ENCODE results near the gene FKBP15. TPM values are rescaled to one million over a fixed set of nuclear protein-coding genes. Genes with fewer than 3 reads are reported as not detected.
A peak's percentile ranks its signal among the peaks of the same experiment; 100 is the strongest.

The FKBP15 gene
- total RNA-seq, 2 experiments from 2014 or later = 25.8 to 27.7 TPM

DNA sequence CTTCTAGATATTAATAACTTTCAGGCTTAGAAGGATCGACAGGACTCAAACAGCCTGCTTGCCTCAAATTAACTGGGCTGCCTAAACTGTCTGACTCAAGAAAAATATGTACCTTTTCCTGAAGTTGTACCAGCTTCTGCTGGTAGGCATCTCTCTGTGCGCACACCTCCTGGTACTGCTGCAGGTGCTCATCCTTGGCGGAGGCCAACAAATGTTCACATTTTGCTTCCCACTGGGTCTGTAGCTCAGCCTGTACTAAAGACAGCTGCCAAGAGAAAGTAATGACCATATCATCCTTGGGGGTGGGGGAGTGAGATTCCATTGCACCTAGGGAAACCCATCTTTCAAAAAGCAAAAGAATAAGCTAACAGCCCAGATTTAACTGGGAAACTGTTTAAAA, 47.7 kb downstream of the FKBP15 start:
- DNase-seq = no peak
- no peak overlapping the region for H3K4me3 Mint-ChIP-seq
- ChIA-PET POLR2A (no interaction called here), CTCF (no interaction called here)
- H3K4me1 Mint-ChIP-seq (ENCODE audit: low read depth) = no peaks in the 10 kb centered on the region
- H3K27me3 Mint-ChIP-seq = no peaks in the 10 kb centered on the region
- peaks cover 3% of the 10 kb centered on the region for H3K9me3 Mint-ChIP-seq
- no peak overlapping the region for H3K27ac Mint-ChIP-seq
- peaks cover 61% of the 10 kb centered on the region for H3K36me3 Mint-ChIP-seq
- intact Hi-C loops (cut with micrococcal nuclease) = no loop called here

DNA sequence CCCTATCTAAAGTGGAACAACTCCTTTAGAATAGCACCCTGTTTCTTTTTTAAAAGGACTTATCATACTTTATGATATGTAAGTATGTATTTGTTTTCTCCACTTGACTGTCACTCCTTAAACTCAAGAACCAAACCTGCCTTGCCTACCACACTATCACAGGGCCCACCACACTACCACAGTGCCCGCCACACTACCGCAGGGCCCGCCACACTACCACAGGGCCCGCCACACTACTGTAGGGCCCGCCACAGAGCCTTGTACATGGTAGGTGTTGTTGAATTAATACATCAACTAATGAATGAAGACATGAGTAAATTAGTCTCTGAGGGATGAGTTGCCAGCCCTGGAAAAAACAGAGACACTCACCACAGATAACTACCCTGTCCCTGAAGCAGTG, 52.3 kb downstream of the FKBP15 start:
- intact Hi-C loops (cut with micrococcal nuclease) = no loop called here
- no peak overlapping the region for H3K4me3 Mint-ChIP-seq
- H3K4me1 Mint-ChIP-seq (ENCODE audit: low read depth) = no peaks in the 10 kb centered on the region
- CTCF ChIA-PET = no interaction called here
- peaks cover 3% of the 10 kb centered on the region for H3K9me3 Mint-ChIP-seq
- POLR2A ChIA-PET = interaction anchor here (1.0 kb wide), 1 partner anchor 9 kb away, joined by 3 read pairs; no protein-coding TSS in a partner anchor
- DNase-seq = no peak
- peaks cover 59% of the 10 kb centered on the region for H3K36me3 Mint-ChIP-seq
- H3K27ac Mint-ChIP-seq = no peak overlapping the region
- H3K27me3 Mint-ChIP-seq = no peaks in the 10 kb centered on the region

DNA sequence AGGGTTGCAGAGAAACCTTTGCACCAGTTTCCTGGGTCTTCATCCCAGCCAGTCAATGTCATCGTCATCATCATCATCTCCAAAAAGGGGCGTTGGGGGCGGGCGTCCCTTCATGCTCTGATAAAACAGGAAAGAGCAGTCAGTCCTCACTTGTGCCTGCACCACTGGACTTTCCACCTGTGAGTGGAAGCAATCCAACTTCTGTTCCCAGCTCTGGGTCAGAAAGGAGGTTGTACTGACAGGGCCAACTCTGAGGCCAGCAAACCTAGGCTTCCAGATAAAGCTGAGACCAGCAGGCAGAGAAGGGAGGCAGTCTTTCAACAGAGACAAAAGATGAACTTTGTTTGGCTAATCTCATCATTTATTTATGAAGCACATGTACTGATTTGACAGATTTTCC, 55.0 kb downstream of the FKBP15 start:
- POLR2A ChIA-PET = interaction anchor here (0.9 kb wide), 1 partner anchor 9 kb away, joined by 3 read pairs; no protein-coding TSS in a partner anchor
- CTCF ChIA-PET = interaction anchor here (1.0 kb wide), 1 partner anchor 54 kb away, joined by 3 read pairs; no protein-coding TSS in a partner anchor
- no peaks in the 10 kb centered on the region for H3K4me1 Mint-ChIP-seq (ENCODE audit: low read depth)
- no peak overlapping the region for H3K27ac Mint-ChIP-seq
- no peak for DNase-seq
- H3K36me3 Mint-ChIP-seq = peaks cover 46% of the 10 kb centered on the region
- intact Hi-C loops (cut with micrococcal nuclease) = no loop called here
- no peaks in the 10 kb centered on the region for H3K27me3 Mint-ChIP-seq
- no peak overlapping the region for H3K4me3 Mint-ChIP-seq
- H3K9me3 Mint-ChIP-seq = no peaks in the 10 kb centered on the region

DNA sequence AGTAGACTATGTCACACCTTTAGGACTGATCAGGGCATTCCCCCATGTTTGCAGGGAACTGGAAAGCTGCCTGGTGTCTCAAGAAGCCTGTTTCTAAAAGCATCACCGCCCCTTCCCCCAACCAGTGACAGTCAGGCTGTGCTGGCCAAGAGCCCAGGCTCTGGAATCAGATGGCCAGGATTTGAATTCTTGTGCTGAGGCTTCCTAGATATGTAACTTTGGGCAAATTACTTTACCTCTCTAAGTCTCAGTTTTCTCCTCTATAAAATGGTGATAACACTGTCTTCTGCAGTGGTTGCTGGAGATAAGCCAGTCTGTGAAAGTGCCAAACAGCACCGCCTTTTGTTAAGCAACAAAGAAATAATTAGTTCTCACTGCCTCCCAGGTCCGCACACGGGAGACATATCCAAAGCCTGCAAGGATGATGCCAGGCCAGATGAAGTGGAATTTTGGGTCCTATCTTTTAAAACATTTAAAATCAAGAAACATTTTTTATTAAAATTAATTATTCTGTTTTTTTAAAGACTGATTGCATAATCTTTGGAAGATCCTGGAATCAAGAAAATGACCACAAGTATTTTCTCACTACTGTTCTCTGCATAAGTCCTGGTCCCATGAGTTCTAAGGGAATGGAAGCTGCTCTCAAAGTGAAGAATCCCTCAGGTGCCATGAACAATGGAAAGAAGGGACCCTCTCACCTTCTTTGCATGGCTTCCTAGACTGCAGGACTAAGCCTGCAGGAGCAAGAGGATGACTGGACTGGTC, 56.4 kb downstream of the FKBP15 start:
- no peak overlapping the region for H3K4me3 Mint-ChIP-seq
- H3K27me3 Mint-ChIP-seq = no peaks in the 10 kb centered on the region
- no peak overlapping the region for H3K27ac Mint-ChIP-seq
- CTCF ChIA-PET = no interaction called here
- H3K4me1 Mint-ChIP-seq (ENCODE audit: low read depth) = no peaks in the 10 kb centered on the region
- no peaks in the 10 kb centered on the region for H3K9me3 Mint-ChIP-seq
- peaks cover 43% of the 10 kb centered on the region for H3K36me3 Mint-ChIP-seq
- no peak for DNase-seq
- POLR2A ChIA-PET = no interaction called here
- intact Hi-C loops (cut with micrococcal nuclease) = no loop called here

DNA sequence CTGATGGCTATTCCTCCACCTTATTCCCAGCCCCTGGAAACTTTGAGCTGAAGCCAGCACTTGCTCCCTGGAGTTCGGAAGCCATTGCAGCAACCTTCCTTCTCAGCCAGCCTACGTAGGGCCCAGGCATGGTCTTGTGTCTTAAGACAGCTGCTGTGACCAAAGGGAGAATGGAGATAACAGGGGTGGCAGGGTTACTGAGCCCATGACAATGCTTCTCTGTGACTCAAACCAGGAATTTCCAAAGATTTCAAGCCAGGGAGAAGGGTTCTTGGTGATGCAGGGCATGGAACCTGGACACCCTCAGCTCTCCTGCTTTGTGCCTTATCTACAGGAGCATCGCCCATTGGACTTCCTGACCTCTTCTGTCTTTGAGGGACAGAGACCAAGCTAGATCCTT, 58.1 kb downstream of the FKBP15 start:
- POLR2A ChIA-PET = interaction anchor here (1.0 to 1.2 kb wide), 2 partner anchors 8 to 57 kb away, joined by 3 to 4 read pairs; no protein-coding TSS in a partner anchor
- no peaks in the 10 kb centered on the region for H3K9me3 Mint-ChIP-seq
- H3K36me3 Mint-ChIP-seq = peaks cover 34% of the 10 kb centered on the region
- no peaks in the 10 kb centered on the region for H3K4me1 Mint-ChIP-seq (ENCODE audit: low read depth)
- DNase-seq = no peak
- intact Hi-C loops (cut with micrococcal nuclease) = no loop called here
- no peak overlapping the region for H3K4me3 Mint-ChIP-seq
- H3K27ac Mint-ChIP-seq = no peak overlapping the region
- CTCF ChIA-PET = no interaction called here
- no peaks in the 10 kb centered on the region for H3K27me3 Mint-ChIP-seq

DNA sequence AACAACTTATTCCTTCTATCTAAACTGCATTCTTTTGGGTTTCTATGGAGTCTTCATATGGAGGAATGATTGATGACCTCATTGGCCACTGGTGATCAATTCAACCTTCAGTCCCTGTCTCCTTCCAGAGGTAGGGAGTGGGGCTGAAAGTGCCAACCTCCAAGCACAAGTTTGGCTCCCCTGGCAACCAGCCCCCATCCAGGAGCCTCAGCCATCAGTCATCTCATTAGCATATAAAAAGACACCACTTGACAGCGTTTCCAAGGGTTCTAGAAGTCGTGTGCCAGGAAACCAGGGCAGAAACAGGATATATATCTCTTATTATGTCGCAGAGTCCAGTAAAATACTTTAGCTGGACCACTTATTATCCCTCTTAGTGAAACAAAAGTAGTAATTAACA, 60.5 kb downstream of the FKBP15 start:
- intact Hi-C loops (cut with micrococcal nuclease) = no loop called here
- Mint-ChIP-seq H3K4me1 (ENCODE audit: low read depth) (peaks cover 15% of the 10 kb centered on the region), H3K9me3 (no peaks in the 10 kb centered on the region), H3K27me3 (no peaks in the 10 kb centered on the region), H3K36me3 (peaks cover 22% of the 10 kb centered on the region), H3K4me3 (no peak overlapping the region), H3K27ac (no peak overlapping the region)
- no peak for DNase-seq
- ChIA-PET CTCF (no interaction called here), POLR2A (no interaction called here)

DNA sequence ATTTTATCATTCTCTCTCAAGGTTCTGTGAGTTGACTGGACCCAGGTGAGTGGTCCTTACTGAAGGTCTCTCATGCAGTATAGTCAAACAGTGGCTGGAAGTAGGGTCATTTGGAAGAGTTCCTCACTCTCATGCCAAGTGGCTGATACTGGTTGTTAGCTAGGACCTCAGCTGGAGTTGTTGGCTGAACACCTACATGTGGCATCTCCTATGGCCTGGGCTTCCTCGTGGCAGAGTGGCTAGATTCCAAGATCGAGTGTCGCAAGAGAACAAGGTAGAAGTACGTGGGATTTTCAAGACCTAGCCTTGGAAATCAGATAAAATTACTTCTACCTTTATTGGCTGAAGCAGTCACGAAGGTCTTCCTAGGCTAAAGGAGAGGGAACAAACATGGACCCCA, 62.6 kb downstream of the FKBP15 start:
- Mint-ChIP-seq H3K4me3 (no peak overlapping the region), H3K9me3 (no peaks in the 10 kb centered on the region), H3K4me1 (ENCODE audit: low read depth) (peaks cover 24% of the 10 kb centered on the region), H3K27ac (no peak overlapping the region), H3K27me3 (no peaks in the 10 kb centered on the region), H3K36me3 (peaks cover 13% of the 10 kb centered on the region)
- POLR2A ChIA-PET = no interaction called here
- intact Hi-C loops (cut with micrococcal nuclease) = loop anchor here (10.0 kb wide), 1 partner anchor 404 kb away; the partner anchor contains the start of gene SNX30
- DNase-seq = no peak
- CTCF ChIA-PET = no interaction called here

DNA sequence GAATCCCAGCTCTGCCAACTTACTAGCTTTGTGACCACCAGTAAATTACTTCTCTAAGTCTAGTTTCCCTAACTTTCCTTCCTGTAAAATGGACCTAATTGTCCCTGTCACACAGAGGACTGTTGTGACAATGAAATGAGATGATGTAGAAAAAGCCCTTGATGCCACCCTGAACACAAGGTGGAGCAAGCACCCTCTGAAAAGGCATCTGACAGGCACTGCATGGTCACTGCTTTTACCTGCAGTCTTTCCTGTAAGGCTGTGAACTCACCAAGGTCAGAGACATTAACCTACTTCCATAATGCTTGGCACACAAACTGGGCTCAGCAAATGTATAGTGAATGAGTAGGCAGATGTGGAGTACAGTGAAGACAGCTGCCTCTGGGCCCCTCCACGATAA, 64.2 kb downstream of the FKBP15 start:
- H3K4me3 Mint-ChIP-seq = no peak overlapping the region
- no peaks in the 10 kb centered on the region for H3K9me3 Mint-ChIP-seq
- H3K36me3 Mint-ChIP-seq = peaks cover 9% of the 10 kb centered on the region
- H3K27me3 Mint-ChIP-seq = no peaks in the 10 kb centered on the region
- ChIA-PET POLR2A (interaction anchor here (0.8 to 4.2 kb wide), 2 partner anchors 10 to 64 kb away, joined by 3 to 19 read pairs; partner anchors contain the start of genes FKBP15 and SLC31A1), CTCF (interaction anchor here (0.9 to 3.0 kb wide), 3 partner anchors 44 to 118 kb away, joined by 4 to 15 read pairs (median 6); partner anchors contain the start of gene CDC26)
- peaks cover 33% of the 10 kb centered on the region for H3K4me1 Mint-ChIP-seq (ENCODE audit: low read depth)
- H3K27ac Mint-ChIP-seq = peak overlapping the region; percentile 49
- intact Hi-C loops (cut with micrococcal nuclease) = loop anchor here (2.0 to 10.0 kb wide), 2 partner anchors 118 to 402 kb away; partner anchors contain the start of genes CDC26, PRPF4 and SNX30
- DNase-seq = no peak

DNA sequence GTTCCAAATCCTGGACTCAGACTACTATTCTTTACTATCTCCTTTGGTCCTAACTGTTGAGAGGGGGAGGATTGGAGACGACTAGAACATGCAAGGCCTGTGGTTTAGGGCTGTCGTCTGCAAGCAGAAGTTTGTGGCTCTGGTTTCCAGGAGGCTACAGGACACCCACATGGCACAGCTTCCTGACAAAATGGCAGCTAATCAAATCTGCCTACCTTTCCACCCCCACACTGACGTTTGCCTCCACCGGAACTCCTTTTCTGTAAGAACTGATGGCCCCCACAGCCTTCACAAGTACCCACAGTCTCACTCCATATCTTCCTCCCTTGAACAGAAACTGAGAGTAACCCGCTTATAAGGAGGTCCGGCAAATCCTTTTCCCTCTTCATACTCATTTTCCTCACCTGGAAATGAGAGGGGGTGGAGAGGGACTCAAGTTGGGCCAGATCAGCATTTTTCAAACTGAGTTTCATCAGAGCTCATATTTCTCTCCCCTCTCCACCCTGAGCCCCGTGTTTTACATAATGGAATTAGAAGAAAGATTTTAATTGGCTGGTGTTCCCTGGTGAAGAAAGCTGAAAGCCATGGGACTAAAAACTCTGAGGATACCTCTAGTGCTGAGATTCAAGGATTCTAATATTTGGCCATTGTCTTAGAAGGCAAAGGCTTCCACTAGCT, 65.0 kb downstream of the FKBP15 start:
- ChIA-PET POLR2A (interaction anchor here (0.8 to 4.2 kb wide), 2 partner anchors 11 to 65 kb away, joined by 3 to 19 read pairs; partner anchors contain the start of genes FKBP15 and SLC31A1), CTCF (interaction anchor here (0.6 to 3.0 kb wide), 5 partner anchors 43 to 437 kb away, joined by 3 to 15 read pairs (median 4); partner anchors contain the start of gene CDC26)
- peaks cover 38% of the 10 kb centered on the region for H3K4me1 Mint-ChIP-seq (ENCODE audit: low read depth)
- H3K4me3 Mint-ChIP-seq = peak overlapping the region; percentile 2
- no peaks in the 10 kb centered on the region for H3K9me3 Mint-ChIP-seq
- H3K36me3 Mint-ChIP-seq = peaks cover 9% of the 10 kb centered on the region
- DNase-seq = peak; percentile 77
- intact Hi-C loops (cut with micrococcal nuclease) = loop anchor here (2.0 to 10.0 kb wide), 2 partner anchors 119 to 401 kb away; partner anchors contain the start of genes CDC26, PRPF4 and SNX30
- no peaks in the 10 kb centered on the region for H3K27me3 Mint-ChIP-seq
- H3K27ac Mint-ChIP-seq = peak overlapping the region; percentile 75

DNA sequence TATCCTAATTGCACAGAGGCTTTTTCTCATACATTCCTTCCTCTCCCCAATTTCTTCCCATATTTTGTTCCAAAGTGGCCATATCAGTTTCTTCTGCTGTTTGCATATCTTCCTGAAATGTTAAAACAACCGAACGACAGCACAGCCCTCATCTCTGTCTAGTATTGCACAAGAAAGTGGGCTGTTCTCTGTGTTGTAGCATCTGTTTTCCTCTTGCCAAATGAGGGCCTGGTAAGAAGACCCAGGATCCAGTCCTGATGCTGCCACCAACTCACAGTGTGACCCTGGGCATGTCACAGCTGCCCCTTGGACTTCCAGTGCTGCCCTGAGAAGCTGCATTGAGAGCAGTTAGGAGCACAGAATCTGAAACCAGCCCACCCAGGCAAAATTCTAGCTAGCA, 66.1 kb downstream of the FKBP15 start:
- no peaks in the 10 kb centered on the region for H3K9me3 Mint-ChIP-seq
- DNase-seq = no peak
- intact Hi-C loops (cut with micrococcal nuclease) = loop anchor here (5.0 to 10.0 kb wide), 2 partner anchors 247 to 400 kb away; partner anchors contain the start of genes ALAD and SNX30
- H3K27me3 Mint-ChIP-seq = no peaks in the 10 kb centered on the region
- H3K4me1 Mint-ChIP-seq (ENCODE audit: low read depth) = peaks cover 38% of the 10 kb centered on the region
- ChIA-PET CTCF (interaction anchor here (1.1 to 2.5 kb wide), 3 partner anchors 43 to 119 kb away, joined by 3 to 6 read pairs (median 4); partner anchors contain the start of gene CDC26), POLR2A (interaction anchor here (1.1 to 4.2 kb wide), 2 partner anchors 8 to 66 kb away, joined by 3 to 19 read pairs; partner anchors contain the start of genes FKBP15 and SLC31A1)
- H3K36me3 Mint-ChIP-seq = peaks cover 6% of the 10 kb centered on the region
- H3K27ac Mint-ChIP-seq = peak overlapping the region; percentile 75
- H3K4me3 Mint-ChIP-seq = no peak overlapping the region

DNA sequence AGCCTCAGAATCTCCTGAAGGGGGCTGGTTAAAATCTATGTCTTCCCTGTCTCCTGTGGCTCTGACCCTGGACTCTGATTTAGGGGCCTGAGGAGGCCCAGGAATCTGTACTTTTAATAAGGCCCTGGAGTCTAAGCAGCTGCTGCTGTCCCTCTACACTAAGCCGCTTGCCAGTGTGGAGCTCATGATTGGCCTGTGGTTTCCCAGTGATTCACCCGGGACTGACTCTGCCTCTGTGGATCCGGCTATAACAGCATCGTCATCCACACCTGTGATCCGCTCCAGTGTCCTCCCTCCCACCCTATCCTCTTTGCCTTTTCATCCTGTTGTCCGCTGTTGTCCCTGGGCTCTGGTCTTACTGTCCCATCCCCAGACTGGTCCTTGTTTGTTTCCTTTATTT, 66.6 kb downstream of the FKBP15 start:
- CTCF ChIA-PET = interaction anchor here (0.8 to 2.5 kb wide), 4 partner anchors 42 to 120 kb away, joined by 3 to 6 read pairs (median 4); partner anchors contain the start of gene CDC26
- no peak overlapping the region for H3K4me3 Mint-ChIP-seq
- intact Hi-C loops (cut with micrococcal nuclease) = loop anchor here (5.0 to 10.0 kb wide), 2 partner anchors 248 to 400 kb away; partner anchors contain the start of genes ALAD and SNX30

More for the DNA sequence above, 66.6 kb downstream of the FKBP15 start:
- H3K9me3 Mint-ChIP-seq = no peaks in the 10 kb centered on the region
- POLR2A ChIA-PET = interaction anchor here (1.1 to 4.2 kb wide), 2 partner anchors 9 to 67 kb away, joined by 3 to 19 read pairs; partner anchors contain the start of genes FKBP15 and SLC31A1
- no peak for DNase-seq
- peaks cover 38% of the 10 kb centered on the region for H3K4me1 Mint-ChIP-seq (ENCODE audit: low read depth)
- H3K36me3 Mint-ChIP-seq = peaks cover 6% of the 10 kb centered on the region
- no peaks in the 10 kb centered on the region for H3K27me3 Mint-ChIP-seq
- no peak overlapping the region for H3K27ac Mint-ChIP-seq

Data from activated CD4-positive, alpha-beta memory T cell treated with anti-CD3 and anti-CD28 coated beads for 36 hours (primary cell).